GM13977 (cell line): ENCODE data around the gene WWP2.

Source experiments
- DNase-seq: peaks from one replicate; pipeline ENCODE4 v3.0.0; 2012; ENCODE audit warnings: low spot score
- CTCF ChIP-seq: IDR thresholded peaks from 2 replicates; pipeline ENCODE4 v1.5.1; 2012; ENCODE audit warnings: mild to moderate bottlenecking, control low read depth; ENCODE audit not compliant: insufficient read depth; ENCODE audit errors: extremely low read depth, missing control alignments
- in situ Hi-C: fragments of 300-500 bp; cut with MboI; formaldehyde crosslinking; loops from one replicate; pipeline ENCODE4 v1.12.0; 2022; ENCODE audit warnings: low sequenced_read_pairs, low pct_unique_long_range_greater_than_20kb, mixed read lengths, inconsistent platforms; ENCODE audit not compliant: unreplicated experiment

WWP2 gene

DNA sequence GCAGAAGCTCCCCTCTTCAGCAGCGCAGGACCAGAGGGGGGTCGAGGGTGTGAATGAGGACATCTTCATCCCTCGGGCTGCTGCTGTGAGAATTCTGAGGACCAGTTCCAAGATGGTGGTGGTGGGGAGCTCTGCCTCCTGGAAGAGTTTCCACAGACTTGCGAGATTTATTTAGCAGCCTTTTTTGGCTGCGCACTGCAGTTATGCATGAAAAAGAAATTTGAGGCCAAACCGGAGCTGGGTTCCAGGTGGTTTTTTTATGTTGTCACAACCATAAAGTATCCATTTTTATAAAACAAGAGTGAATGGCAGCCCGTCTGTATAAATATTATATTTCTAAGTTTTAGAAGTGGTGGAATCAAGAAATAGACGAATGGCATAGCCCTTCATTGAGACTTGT is 112.1 kb downstream of the WWP2 start:
- no peak for DNase-seq
- TF ChIP-seq CTCF = no peak
- in situ Hi-C loops = no loop called here

GRCh38 chr16:69880640-69881133 is 118.6 kb downstream of the WWP2 start:
- in situ Hi-C loops = no loop called here
- TF ChIP-seq CTCF = no peak
- DNase-seq = no peak

GRCh38 chr16:69881141-69881540 is 119.0 kb downstream of the WWP2 start:
- TF ChIP-seq CTCF = no peak
- DNase-seq = no peak
- in situ Hi-C loops = no loop called here

DNA sequence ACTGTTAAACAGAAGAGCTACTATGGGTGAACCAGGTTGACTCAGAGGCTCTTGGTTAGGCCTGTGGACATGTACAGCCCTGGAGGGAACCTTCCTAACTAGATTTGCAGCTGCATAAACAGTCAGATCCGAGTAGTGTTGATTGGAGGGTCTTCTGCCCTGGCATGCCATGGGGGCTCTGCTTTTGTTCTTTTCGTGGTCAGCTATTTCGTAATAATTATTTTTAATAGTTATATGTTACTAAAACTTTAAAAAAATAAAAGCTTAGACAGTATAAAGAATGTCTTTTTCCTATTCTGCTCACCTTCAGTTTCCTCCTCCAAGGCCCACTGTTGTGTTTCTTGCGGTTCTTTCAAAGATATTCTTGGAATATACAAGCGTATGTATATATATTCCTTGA is 121.6 kb downstream of the WWP2 start:
- no peak for DNase-seq
- TF ChIP-seq CTCF = no peak
- in situ Hi-C loops = no loop called here

- no peak for TF ChIP-seq CTCF
- DNase-seq = no peak
Measured at GRCh38 chr16:69885722-69886121, 123.6 kb downstream of the WWP2 start.

GRCh38 chr16:69886726-69887125 is 124.6 kb downstream of the WWP2 start:
- in situ Hi-C loops = no loop called here
- TF ChIP-seq CTCF = no peak
- no peak for DNase-seq

More at GRCh38 chr16:69885722-69886121, 123.6 kb downstream of the WWP2 start:
- in situ Hi-C loops = no loop called here
